H1 (cell line): ENCODE measurements around the gene MACROD2. TPM values are rescaled to one million over a fixed set of nuclear protein-coding genes. Genes with fewer than 3 reads are reported as not detected.

ENCODE experiments used
- CTCF ChIA-PET: fragments of 300-600 bp; sonication (Branson Sonifier 250); formaldehyde crosslinking; loops from one replicate; lab custom pipeline; 2021; ENCODE audit not compliant: partially characterized antibody; lab: Charles Lee
- POLR2A ChIA-PET: fragments of 300-600 bp; sonication (Branson Sonifier 250); formaldehyde crosslinking; loops from one replicate; lab custom pipeline; 2021; ENCODE audit warnings: inconsistent platforms; ENCODE audit not compliant: partially characterized antibody; lab: Charles Lee
- DNase-seq, 2 experiments: peaks; one replicate each; pipeline versions ENCODE4 v3.0.0 to v3.0.0-alpha.2; 2010 to 2022; ENCODE audit warnings: low spot score in 2 of 2, low read depth in 1 of 2, mixed read lengths in 1 of 2
- FAIRE-seq: peaks from 2 replicates; lab custom pipeline; 2011; peaks lifted over from hg19 to GRCh38; lab: Jason Lieb, UNC
- H2AFZ ChIP-seq: 2 replicates; pipeline ENCODE4 v1.8.1; 2012; ENCODE audit warnings: low read length, inconsistent platforms
- H2AK5ac ChIP-seq: 2 replicates; pipeline ENCODE4 v1.6.1; 2013; ENCODE audit warnings: low read depth, low read length
- H2BK120ac ChIP-seq: replicated peaks from 2 replicates; pipeline ENCODE3; 2013; ENCODE audit warnings: low read depth, low read length, inconsistent platforms
- H2BK12ac ChIP-seq: 2 replicates; pipeline ENCODE4 v1.6.1; 2013; ENCODE audit warnings: low read depth, low read length
- H2BK15ac ChIP-seq: 2 replicates; pipeline ENCODE4 v1.6.1; 2013; ENCODE audit warnings: low read length
- H2BK20ac ChIP-seq: 2 replicates; pipeline ENCODE4 v1.6.1; 2013; ENCODE audit warnings: low read length
- H2BK5ac ChIP-seq: 2 replicates; pipeline ENCODE4 v1.6.1; 2013; ENCODE audit warnings: low read depth, low read length
- H3K14ac ChIP-seq: 2 replicates; pipeline ENCODE4 v1.6.1; 2013; ENCODE audit warnings: inconsistent platforms; ENCODE audit not compliant: insufficient read length
- H3K18ac ChIP-seq: 2 replicates; pipeline ENCODE4 v1.6.1; 2013; ENCODE audit warnings: low read length; ENCODE audit errors: extremely low read depth
- H3K23ac ChIP-seq: 2 replicates; pipeline ENCODE4 v1.6.1; 2013; ENCODE audit warnings: inconsistent platforms; ENCODE audit not compliant: insufficient read length
- H3K23me2 ChIP-seq: 2 replicates; pipeline ENCODE4 v1.6.1; 2013; ENCODE audit warnings: low read depth, low read length
- H3K27ac ChIP-seq: 2 replicates; pipeline ENCODE4 v1.6.1; 2011; ENCODE audit warnings: low read depth, low read length, inconsistent platforms
- H3K27me3 ChIP-seq, 4 experiments: replicated peaks in 1 of 4; 1 replicate in 1 of 4; 2 replicates in 3 of 4; pipeline versions ENCODE4 v1.6.1 to v1.8.1; 2011 to 2013; ENCODE audit warnings: low read length in 3 of 4, mild to moderate bottlenecking in 3 of 4, inconsistent platforms in 2 of 4, mixed read lengths in 2 of 4, moderate library complexity in 1 of 4; ENCODE audit not compliant: control insufficient read depth in 3 of 4, insufficient read depth in 3 of 4; ENCODE audit errors: extremely low read depth in 1 of 4
- H3K36me3 ChIP-seq, 4 experiments: 2 replicates each; pipeline versions ENCODE4 v1.6.1 to v1.8.1; 2011 to 2013; ENCODE audit warnings: mild to moderate bottlenecking in 4 of 4, low read length in 3 of 4, moderate library complexity in 2 of 4, control low read depth in 1 of 4, inconsistent platforms in 1 of 4; ENCODE audit not compliant: insufficient read depth in 4 of 4, control insufficient read depth in 2 of 4
- H3K4ac ChIP-seq: replicated peaks from 2 replicates; pipeline ENCODE3; 2013; ENCODE audit warnings: low read length, low read depth, mixed read lengths, inconsistent platforms; ENCODE audit not compliant: insufficient read length
- H3K4me1 ChIP-seq, 4 experiments: replicated peaks in 1 of 4; 1 replicate in 1 of 4; 2 replicates in 3 of 4; pipeline versions ENCODE4 v1.6.1 to v1.8.1; 2011 to 2013; ENCODE audit warnings: low read length in 3 of 4, inconsistent platforms in 2 of 4, mixed read lengths in 1 of 4; ENCODE audit not compliant: insufficient read depth in 4 of 4, control insufficient read depth in 3 of 4
- H3K4me2 ChIP-seq, 2 experiments: 2 replicates each; pipeline versions ENCODE4 v1.6.1 to v1.8.1; 2011 to 2013; ENCODE audit warnings: low read depth in 2 of 2, low read length in 2 of 2, control low read depth in 1 of 2, inconsistent platforms in 1 of 2, mild to moderate bottlenecking in 1 of 2; ENCODE audit not compliant: insufficient read depth in 1 of 2
- H3K4me3 ChIP-seq, 4 experiments: fragments of 200-600, 300-600 bp in 1 of 4; sonication (generic), shearing (Covaris generic), sonication (Bioruptor Twin) in 1 of 4; 2 replicates each; pipeline versions ENCODE4 v1.5.1 to v1.8.1; 2011 to 2016; ENCODE audit warnings: low read length in 4 of 4, low read depth in 3 of 4, control low read depth in 2 of 4, inconsistent platforms in 2 of 4, mild to moderate bottlenecking in 2 of 4, mixed read lengths in 1 of 4, moderate library complexity in 1 of 4; ENCODE audit not compliant: insufficient read depth in 2 of 4; ENCODE audit errors: extremely low read depth in 1 of 4
- H3K56ac ChIP-seq: replicated peaks from 2 replicates; pipeline ENCODE3; 2013; ENCODE audit warnings: low read depth, mild to moderate bottlenecking, mixed read lengths, low read length, inconsistent platforms; ENCODE audit not compliant: insufficient read length
- H3K79me1 ChIP-seq: 2 replicates; pipeline ENCODE4 v1.6.1; 2013; ENCODE audit warnings: low read depth, low read length, control low read depth
- H3K79me2 ChIP-seq, 2 experiments: 2 replicates each; pipeline versions ENCODE4 v1.6.1 to v1.8.1; 2012 to 2013; ENCODE audit warnings: low read length in 2 of 2, mild to moderate bottlenecking in 2 of 2, inconsistent platforms in 1 of 2; ENCODE audit not compliant: insufficient read depth in 2 of 2, control insufficient read depth in 1 of 2
- H3K9ac ChIP-seq, 4 experiments: replicated peaks in 1 of 4; 1 replicate in 1 of 4; 2 replicates in 3 of 4; pipeline versions ENCODE4 v1.6.1 to v1.8.1; 2011 to 2013; ENCODE audit warnings: low read depth in 3 of 4, low read length in 3 of 4, control low read depth in 2 of 4, mild to moderate bottlenecking in 2 of 4, moderate library complexity in 2 of 4, inconsistent platforms in 1 of 4; ENCODE audit errors: extremely low read depth in 1 of 4
- H3K9me3 ChIP-seq, 2 experiments: 2 replicates each; pipeline versions ENCODE4 v1.6.1 to v1.8.1; 2012 to 2013; ENCODE audit warnings: mild to moderate bottlenecking in 2 of 2, moderate library complexity in 2 of 2, control low read depth in 1 of 2, inconsistent platforms in 1 of 2, low read depth in 1 of 2, low read length in 1 of 2, mixed read lengths in 1 of 2; ENCODE audit not compliant: insufficient read depth in 2 of 2
- H4K20me1 ChIP-seq, 2 experiments: replicated peaks in 1 of 2; 2 replicates each; pipeline versions ENCODE3 to v1.8.1; 2011 to 2013; ENCODE audit warnings: inconsistent platforms in 2 of 2, low read length in 2 of 2, mild to moderate bottlenecking in 1 of 2; ENCODE audit not compliant: insufficient read depth in 2 of 2, control insufficient read depth in 1 of 2
- H4K5ac ChIP-seq: 2 replicates; pipeline ENCODE4 v1.6.1; 2013; ENCODE audit warnings: low read length, low read depth, mixed read lengths, inconsistent platforms; ENCODE audit not compliant: insufficient read length
- H4K8ac ChIP-seq: 2 replicates; pipeline ENCODE4 v1.8.0; 2013; ENCODE audit warnings: mild to moderate bottlenecking, moderate library complexity, low read length, inconsistent platforms; ENCODE audit not compliant: insufficient read depth; ENCODE audit errors: extremely low read depth
- H4K91ac ChIP-seq: replicated peaks from 2 replicates; pipeline ENCODE3; 2013; ENCODE audit warnings: low read length, mixed read lengths, inconsistent platforms; ENCODE audit not compliant: insufficient read length
- ASH2L ChIP-seq: fragments of 200-600, 300-600 bp; sonication (generic); IDR thresholded peaks from one replicate; pipeline ENCODE4 v1.7.1; 2017; ENCODE audit warnings: low read length
- BCL11A ChIP-seq, 2 experiments: IDR thresholded peaks; one replicate each; pipeline ENCODE4 v1.6.1; 2011; ENCODE audit warnings: low read depth in 2 of 2, low read length in 2 of 2, mild to moderate bottlenecking in 2 of 2
- BRCA1 ChIP-seq: IDR thresholded peaks from 2 replicates; pipeline ENCODE4 v1.6.1; 2012; ENCODE audit warnings: low read depth, low read length, improper control_type of control experiment
- CEBPB ChIP-seq: IDR thresholded peaks from 2 replicates; pipeline ENCODE4 v1.6.1; 2012; ENCODE audit warnings: low read depth, low read length
- CREB1 ChIP-seq: IDR thresholded peaks from 2 replicates; pipeline ENCODE4 v1.6.1; 2012; ENCODE audit warnings: inconsistent platforms
- CTBP2 ChIP-seq: IDR thresholded peaks from 2 replicates; pipeline ENCODE4 v1.7.0; 2011; ENCODE audit warnings: borderline replicate concordance, mild to moderate bottlenecking, moderate library complexity, mixed read lengths, low read length; ENCODE audit not compliant: insufficient read depth, insufficient read length
- EP300 ChIP-seq, 2 experiments: IDR thresholded peaks; 1 replicate in 1 of 2; 2 replicates in 1 of 2; pipeline ENCODE4 v1.6.1; 2011 to 2012; ENCODE audit warnings: low read depth in 2 of 2, low read length in 2 of 2, mild to moderate bottlenecking in 2 of 2, borderline replicate concordance in 1 of 2, inconsistent platforms in 1 of 2, moderate library complexity in 1 of 2
- HDAC6 ChIP-seq: IDR thresholded peaks from one replicate; pipeline ENCODE4 v1.7.1; 2012; ENCODE audit warnings: low read depth, mild to moderate bottlenecking, inconsistent platforms, low read length, moderate library complexity
- KDM5A ChIP-seq: fragments of 200-600 bp; IDR thresholded peaks from 2 replicates; pipeline ENCODE4 v1.7.1; 2012; ENCODE audit warnings: mild to moderate bottlenecking, low read length, inconsistent platforms, mixed read lengths
- MAFK ChIP-seq: IDR thresholded peaks from 2 replicates; pipeline ENCODE4 v1.6.1; 2012; ENCODE audit warnings: low read depth, mild to moderate bottlenecking, improper control_type of control experiment, low read length
- SUZ12 ChIP-seq: fragments of 200-600 bp; sonication (generic); IDR thresholded peaks from 2 replicates; pipeline ENCODE4 v1.6.1; 2012; ENCODE audit warnings: mild to moderate bottlenecking, inconsistent platforms, low read length, moderate library complexity, mixed read lengths
- TAF1 ChIP-seq: IDR thresholded peaks from 2 replicates; pipeline ENCODE4 v1.6.1; 2011; ENCODE audit warnings: mild to moderate bottlenecking, low read depth, low read length
- TEAD4 ChIP-seq: IDR thresholded peaks from 2 replicates; pipeline ENCODE4 v1.6.1; 2012; ENCODE audit warnings: low read depth, low read length, inconsistent platforms, mixed read lengths
- WGBS, 2 experiments: shearing (Covaris generic) in 1 of 2; methylation state at CpG; one replicate each; pipeline versions ENCODE4 v1.1.6 to v1.1.7; 2013 to 2015; ENCODE audit warnings: low lambda C conversion rate in 2 of 2, mixed read lengths in 2 of 2, inconsistent platforms in 1 of 2, low coverage in 1 of 2, missing lambda C conversion rate in 1 of 2; ENCODE audit not compliant: insufficient replicate concordance in 2 of 2, insufficient coverage in 1 of 2, insufficient read length in 1 of 2; ENCODE audit errors: extremely low coverage in 1 of 2, missing lambda C conversion rate in 1 of 2; 5-methylcytosine and 5-hydroxymethylcytosine counted together
- polyA plus RNA-seq, 7 experiments: library from polyadenylated mRNA; depleted of rRNA in 3 of 7; stranded (reverse) in 5 of 7; unstranded in 2 of 7; fragments of >200 nt in 5 of 7; fragments of 200-250 nt in 2 of 7; gene quantifications; 1 replicate in 5 of 7; 2 replicates in 1 of 7; 4 replicates in 1 of 7; pipeline versions ENCODE4 v1.2.1 to v1.2.3, GENCODE V29; 2011 to 2013; ENCODE audit warnings: missing spikeins in 2 of 7, mixed read lengths in 2 of 7
- total RNA-seq: library from RNA; stranded (reverse); fragmentation: NEBNext Ultra II Directional; extraction: Animal tissue kit (Norgen Biotek cat#: 25700); gene quantifications from 2 replicates; pipeline ENCODE4 v1.2.1, GENCODE V29; 2021
- TF ChIP-seq, protein P1 (sequence below): IDR thresholded peaks from 2 replicates; pipeline ENCODE4 v1.6.1; 2011; ENCODE audit warnings: low read length, improper control_type of control experiment

Gene MACROD2
- total and polyA plus RNA-seq, 2 of the 8 experiments (the other 6 are each of a cell fraction or from before 2014, with no cell fraction given) = 0.70 to 3.9 TPM

DNA sequence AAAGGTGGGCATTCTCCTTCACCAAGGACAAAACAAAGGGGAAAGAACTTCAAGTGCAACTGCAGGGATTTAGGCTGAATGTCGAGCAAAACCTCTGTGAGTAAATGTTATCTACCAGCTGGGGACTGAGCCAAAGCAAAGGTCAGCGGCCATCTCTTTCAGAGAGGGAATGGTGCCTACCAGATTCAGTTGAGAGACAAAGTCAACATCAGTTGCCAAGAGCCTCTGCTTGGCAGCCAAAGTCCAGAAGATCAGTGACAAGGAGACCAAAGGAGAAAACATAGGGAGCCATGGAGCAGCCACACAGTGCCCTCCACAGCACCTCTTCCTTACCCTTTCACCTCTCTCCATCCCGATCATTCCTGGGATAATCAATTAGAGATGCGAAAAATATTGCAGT lies 2105.5 kb downstream of the MACROD2 start:
- H3K14ac ChIP-seq = no peak overlapping the region
- H3K23ac ChIP-seq = no peak overlapping the region
- no peaks in the 10 kb centered on the region for H3K9me3 ChIP-seq
- no peak overlapping the region for H2BK15ac ChIP-seq
- H2BK5ac ChIP-seq = no peak overlapping the region
- no peak overlapping the region for H2BK120ac ChIP-seq
- no peaks in the 10 kb centered on the region for H4K20me1 ChIP-seq
- ChIA-PET CTCF (interaction anchor here (0.6 to 1.4 kb wide), 3 partner anchors 10 to 813 kb away, joined by 3 read pairs; no protein-coding TSS in a partner anchor), POLR2A (no interaction called here)
- DNase-seq (no peak), FAIRE-seq (no peak)
- H3K36me3 ChIP-seq = no peaks in the 10 kb centered on the region; a peak in 1 of 8 replicates
- H3K56ac ChIP-seq = no peak overlapping the region
- no peak overlapping the region for H3K9ac ChIP-seq
- no peak overlapping the region for H3K4ac ChIP-seq
- no peaks in the 10 kb centered on the region for H3K4me1 ChIP-seq
- no peak overlapping the region for H3K18ac ChIP-seq
- H4K5ac ChIP-seq = no peak overlapping the region
- H3K4me2 ChIP-seq = no peak overlapping the region
- 92% methylated on average over 4 of the region's 4 CpGs; no CpG with 5 or more reads in 1 of the 2 experiments for WGBS, 2 experiments
- no peak overlapping the region for H2BK20ac ChIP-seq
- no peaks in the 10 kb centered on the region for H3K27me3 ChIP-seq
- H4K8ac ChIP-seq = no peak overlapping the region
- 0 out of 2 replicates have a peak overlapping the region, but pooled peaks have one; percentile 32 for H2AFZ ChIP-seq
- no peak overlapping the region for H4K91ac ChIP-seq
- no peaks in the 10 kb centered on the region for H3K79me1 ChIP-seq
- no peaks in the 10 kb centered on the region for H3K23me2 ChIP-seq
- no peak overlapping the region for H3K4me3 ChIP-seq
- no peaks in the 10 kb centered on the region for H3K79me2 ChIP-seq
- H2BK12ac ChIP-seq = no peak overlapping the region
- no peak overlapping the region for H3K27ac ChIP-seq
- no peak overlapping the region for H2AK5ac ChIP-seq
- TF ChIP-seq TEAD4 = no peak
- no peak for TF ChIP-seq BRCA1
- no peak for TF ChIP-seq ASH2L
- no peak for TF ChIP-seq CTBP2
- TF ChIP-seq EP300 (IDR thresholded peaks at IDR 0.05; ENCODE audit: borderline replicate concordance in 1 of 2, low read depth in 2 of 2, low read length in 2 of 2) = no peak
- no peak for TF ChIP-seq KDM5A
- no peak for TF ChIP-seq SUZ12
- TF ChIP-seq BCL11A (IDR thresholded peaks at IDR 0.05; ENCODE audit: low read depth in 2 of 2, low read length in 2 of 2) = no peak
- no peak for TF ChIP-seq CEBPB
- TF ChIP-seq, protein P1, sequence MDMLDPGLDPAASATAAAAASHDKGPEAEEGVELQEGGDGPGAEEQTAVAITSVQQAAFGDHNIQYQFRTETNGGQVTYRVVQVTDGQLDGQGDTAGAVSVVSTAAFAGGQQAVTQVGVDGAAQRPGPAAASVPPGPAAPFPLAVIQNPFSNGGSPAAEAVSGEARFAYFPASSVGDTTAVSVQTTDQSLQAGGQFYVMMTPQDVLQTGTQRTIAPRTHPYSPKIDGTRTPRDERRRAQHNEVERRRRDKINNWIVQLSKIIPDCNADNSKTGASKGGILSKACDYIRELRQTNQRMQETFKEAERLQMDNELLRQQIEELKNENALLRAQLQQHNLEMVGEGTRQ = no peak
- no peak for TF ChIP-seq MAFK
- TF ChIP-seq CREB1 = no peak
- no peak for TF ChIP-seq TAF1
- no peak for TF ChIP-seq HDAC6
